OCI-LY7 (cell line): ENCODE results near the gene LEF1.

Experiments
- CTCF ChIP-seq: fragments of 200-600 bp; sonication (generic); conservative IDR thresholded peaks from 2 replicates; pipeline ENCODE4 v1.5.1; 2014; ENCODE audit warnings: mild to moderate bottlenecking, antibody characterized with exemption, low read length, moderate library complexity, mixed read lengths
- EZH2phosphoT487 ChIP-seq: fragments of 200-600 bp; sonication (generic); IDR thresholded peaks from 2 replicates; pipeline ENCODE4 v1.6.1; 2018; ENCODE audit warnings: low read depth, borderline replicate concordance, mild to moderate bottlenecking, mixed run types, antibody characterized with exemption, low read length, moderate library complexity, mixed read lengths

GRCh38 chr4:108106186-108106585 is 62.5 kb downstream of the LEF1 start:
- TF ChIP-seq CTCF (no peak), EZH2phosphoT487 (no peak)
